Thyroid gland (tissue), 4 donors: ENCODE measurements around the gene HSPA1B.

Source experiments
- CTCF ChIP-seq, 6 experiments: fragments of 200-600 bp in 3 of 6; fragments of 450-650 bp in 3 of 6; sonication (generic) in 3 of 6; IDR thresholded peaks; one replicate each; pipeline ENCODE4 v1.5.1; 2016 to 2019; ENCODE audit warnings: antibody characterized with exemption in 6 of 6, mild to moderate bottlenecking in 2 of 6, inconsistent platforms in 1 of 6, moderate library complexity in 1 of 6
- POLR2A ChIP-seq, 2 donors: fragments of 450-650 bp; IDR thresholded peaks; one replicate each; pipeline ENCODE4 v1.6.1; 2017; ENCODE audit warnings: antibody characterized with exemption in 2 of 2, mild to moderate bottlenecking in 2 of 2, moderate library complexity in 1 of 2

GRCh38 chr6:31875877-31876276, 48.3 kb downstream of the HSPA1B start:
- TF ChIP-seq POLR2A (IDR thresholded peaks at IDR 0.05) (no peak), CTCF (IDR thresholded peaks at IDR 0.05) (no peak)
